Measurements from ENCODE around the gene RBM15B. TPM values are rescaled to one million over a fixed set of nuclear protein-coding genes. Genes with fewer than 3 reads are reported as not detected.

RBM15B gene
- total RNA-seq, 1 experiment from 2014 or later = 30.9 TPM

DNA sequence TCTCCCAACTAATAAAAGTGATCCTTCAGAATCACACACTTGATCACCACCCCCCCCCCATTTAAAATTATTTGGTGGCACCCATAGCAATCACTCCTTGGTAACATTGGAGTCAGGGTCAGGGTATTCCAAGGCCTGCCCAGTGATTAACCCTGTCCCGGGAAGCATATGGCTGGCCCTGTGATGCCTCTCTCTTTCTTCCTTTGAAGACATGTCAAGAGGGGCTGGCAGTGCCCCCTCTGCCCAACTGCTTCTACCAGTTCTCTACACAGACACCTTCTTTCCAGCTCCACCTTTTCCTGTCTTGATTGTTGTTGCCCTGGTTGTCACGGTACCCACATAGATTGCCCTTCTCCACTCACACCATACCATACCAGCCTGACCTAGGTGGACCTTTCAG is 36.9 kb upstream of the RBM15B start:
- Histone ChIP-seq H3K4me1 (ENCODE audit: control insufficient read depth, insufficient read depth, low read length) (no peaks in the 10 kb centered on the region), H3K27ac (ENCODE audit: low read length) (no peak overlapping the region), H3K4me3 (ENCODE audit: low read depth in 2 of 2, low read length in 2 of 2) (no peak overlapping the region), H3K36me3 (ENCODE audit: control insufficient read depth, insufficient read depth, low read length) (no peaks in the 10 kb centered on the region), H3K9me3 (ENCODE audit: control insufficient read depth, insufficient read depth, low read depth, low read length) (no peaks in the 10 kb centered on the region), H3K27me3 (ENCODE audit: control insufficient read depth, insufficient read depth, low read length) (no peaks in the 10 kb centered on the region)
- intact Hi-C loops (cut with micrococcal nuclease; ENCODE audit: unreplicated experiment) (no loop called here), in situ Hi-C loops (cut with HindIII; ENCODE audit: low pct_unique_long_range_greater_than_20kb, low sequenced_read_pairs) (no loop called here)
- ChIA-PET CTCF (no interaction called here), POLR2A (no interaction called here)
- no peak for TF ChIP-seq POLR2AphosphoS5 (IDR thresholded peaks at IDR 0.05; ENCODE audit: low read depth, low read length)
- TF ChIP-seq SIN3A (IDR thresholded peaks at IDR 0.05; ENCODE audit: borderline replicate concordance, insufficient read depth, low read depth, low read length) = no peak
- TF ChIP-seq, protein P1, sequence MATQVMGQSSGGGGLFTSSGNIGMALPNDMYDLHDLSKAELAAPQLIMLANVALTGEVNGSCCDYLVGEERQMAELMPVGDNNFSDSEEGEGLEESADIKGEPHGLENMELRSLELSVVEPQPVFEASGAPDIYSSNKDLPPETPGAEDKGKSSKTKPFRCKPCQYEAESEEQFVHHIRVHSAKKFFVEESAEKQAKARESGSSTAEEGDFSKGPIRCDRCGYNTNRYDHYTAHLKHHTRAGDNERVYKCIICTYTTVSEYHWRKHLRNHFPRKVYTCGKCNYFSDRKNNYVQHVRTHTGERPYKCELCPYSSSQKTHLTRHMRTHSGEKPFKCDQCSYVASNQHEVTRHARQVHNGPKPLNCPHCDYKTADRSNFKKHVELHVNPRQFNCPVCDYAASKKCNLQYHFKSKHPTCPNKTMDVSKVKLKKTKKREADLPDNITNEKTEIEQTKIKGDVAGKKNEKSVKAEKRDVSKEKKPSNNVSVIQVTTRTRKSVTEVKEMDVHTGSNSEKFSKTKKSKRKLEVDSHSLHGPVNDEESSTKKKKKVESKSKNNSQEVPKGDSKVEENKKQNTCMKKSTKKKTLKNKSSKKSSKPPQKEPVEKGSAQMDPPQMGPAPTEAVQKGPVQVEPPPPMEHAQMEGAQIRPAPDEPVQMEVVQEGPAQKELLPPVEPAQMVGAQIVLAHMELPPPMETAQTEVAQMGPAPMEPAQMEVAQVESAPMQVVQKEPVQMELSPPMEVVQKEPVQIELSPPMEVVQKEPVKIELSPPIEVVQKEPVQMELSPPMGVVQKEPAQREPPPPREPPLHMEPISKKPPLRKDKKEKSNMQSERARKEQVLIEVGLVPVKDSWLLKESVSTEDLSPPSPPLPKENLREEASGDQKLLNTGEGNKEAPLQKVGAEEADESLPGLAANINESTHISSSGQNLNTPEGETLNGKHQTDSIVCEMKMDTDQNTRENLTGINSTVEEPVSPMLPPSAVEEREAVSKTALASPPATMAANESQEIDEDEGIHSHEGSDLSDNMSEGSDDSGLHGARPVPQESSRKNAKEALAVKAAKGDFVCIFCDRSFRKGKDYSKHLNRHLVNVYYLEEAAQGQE (IDR thresholded peaks at IDR 0.05; ENCODE audit: insufficient read depth in 1 of 2, low read depth in 2 of 2, low read length in 1 of 2) = no peak
- TF ChIP-seq TCF7L2 (IDR thresholded peaks at IDR 0.05; ENCODE audit: low read depth, low read length) = no peak
- TF ChIP-seq, protein P2, sequence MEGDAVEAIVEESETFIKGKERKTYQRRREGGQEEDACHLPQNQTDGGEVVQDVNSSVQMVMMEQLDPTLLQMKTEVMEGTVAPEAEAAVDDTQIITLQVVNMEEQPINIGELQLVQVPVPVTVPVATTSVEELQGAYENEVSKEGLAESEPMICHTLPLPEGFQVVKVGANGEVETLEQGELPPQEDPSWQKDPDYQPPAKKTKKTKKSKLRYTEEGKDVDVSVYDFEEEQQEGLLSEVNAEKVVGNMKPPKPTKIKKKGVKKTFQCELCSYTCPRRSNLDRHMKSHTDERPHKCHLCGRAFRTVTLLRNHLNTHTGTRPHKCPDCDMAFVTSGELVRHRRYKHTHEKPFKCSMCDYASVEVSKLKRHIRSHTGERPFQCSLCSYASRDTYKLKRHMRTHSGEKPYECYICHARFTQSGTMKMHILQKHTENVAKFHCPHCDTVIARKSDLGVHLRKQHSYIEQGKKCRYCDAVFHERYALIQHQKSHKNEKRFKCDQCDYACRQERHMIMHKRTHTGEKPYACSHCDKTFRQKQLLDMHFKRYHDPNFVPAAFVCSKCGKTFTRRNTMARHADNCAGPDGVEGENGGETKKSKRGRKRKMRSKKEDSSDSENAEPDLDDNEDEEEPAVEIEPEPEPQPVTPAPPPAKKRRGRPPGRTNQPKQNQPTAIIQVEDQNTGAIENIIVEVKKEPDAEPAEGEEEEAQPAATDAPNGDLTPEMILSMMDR (IDR thresholded peaks at IDR 0.05) = no peak
- BruUV-seq (replicated peaks) = no TSS peak
- DNase-seq (ENCODE audit: low read depth, low spot score) (no peak), ATAC-seq (no peak)

DNA sequence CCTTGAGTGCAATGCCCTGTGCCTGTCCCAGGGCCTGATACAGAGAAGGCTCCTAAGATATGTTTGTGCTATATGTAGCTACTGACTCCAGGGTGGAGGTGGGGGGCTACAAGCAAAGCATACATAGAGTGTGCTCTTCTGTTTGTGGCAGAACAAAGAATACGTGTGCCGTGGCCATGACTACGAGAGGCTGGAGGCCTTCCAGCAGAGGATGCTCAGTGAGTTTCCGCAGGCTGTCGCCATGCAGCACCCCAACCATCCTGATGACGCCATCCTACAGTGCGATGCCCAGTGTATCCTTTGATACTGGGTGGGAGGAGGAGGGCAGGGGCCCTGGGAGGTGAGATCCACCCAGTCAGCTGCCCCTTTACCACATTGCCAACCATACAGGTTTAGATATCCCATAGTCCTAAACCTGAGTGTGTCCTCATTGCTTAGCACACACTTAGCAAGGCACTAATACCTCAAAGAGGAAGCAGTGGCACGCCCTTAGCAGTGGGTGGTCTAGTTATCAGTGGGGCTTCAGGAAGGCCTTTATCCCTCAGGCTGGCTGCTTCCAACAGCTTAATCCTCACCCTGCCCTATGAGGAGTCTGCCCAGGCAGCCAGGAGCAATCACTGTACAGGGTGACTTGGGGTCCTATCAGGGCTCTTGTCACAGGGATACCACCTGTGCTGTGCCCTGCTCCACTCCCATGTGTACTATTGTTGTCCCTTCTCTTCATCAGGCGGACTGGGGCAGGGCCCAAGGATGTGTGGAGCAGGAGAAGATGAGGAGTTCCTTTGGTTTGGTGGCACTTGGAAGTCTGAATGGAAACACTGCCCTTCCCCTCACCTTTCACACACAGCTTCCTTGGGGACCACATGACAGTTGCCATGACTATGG is 36.1 kb upstream of the RBM15B start:
- no peaks in the 10 kb centered on the region for H3K36me3 ChIP-seq (ENCODE audit: control insufficient read depth, insufficient read depth, low read length)
- CTCF ChIA-PET = no interaction called here
- ATAC-seq (no peak), DNase-seq (ENCODE audit: low read depth, low spot score) (no peak)
- POLR2A ChIA-PET = no interaction called here
- H3K4me1 ChIP-seq (ENCODE audit: control insufficient read depth, insufficient read depth, low read length) = no peaks in the 10 kb centered on the region
- no peaks in the 10 kb centered on the region for H3K9me3 ChIP-seq (ENCODE audit: control insufficient read depth, insufficient read depth, low read depth, low read length)
- intact Hi-C loops (cut with micrococcal nuclease; ENCODE audit: unreplicated experiment) = no loop called here
- H3K4me3 ChIP-seq (ENCODE audit: low read depth in 2 of 2, low read length in 2 of 2) = no peak overlapping the region
- in situ Hi-C loops (cut with HindIII; ENCODE audit: low pct_unique_long_range_greater_than_20kb, low sequenced_read_pairs) = no loop called here
- no peak for TF ChIP-seq SIN3A (IDR thresholded peaks at IDR 0.05; ENCODE audit: borderline replicate concordance, insufficient read depth, low read depth, low read length)
- H3K27ac ChIP-seq (ENCODE audit: low read length) = no peak overlapping the region
- H3K27me3 ChIP-seq (ENCODE audit: control insufficient read depth, insufficient read depth, low read length) = no peaks in the 10 kb centered on the region
- BruUV-seq (replicated peaks) = no TSS peak

DNA sequence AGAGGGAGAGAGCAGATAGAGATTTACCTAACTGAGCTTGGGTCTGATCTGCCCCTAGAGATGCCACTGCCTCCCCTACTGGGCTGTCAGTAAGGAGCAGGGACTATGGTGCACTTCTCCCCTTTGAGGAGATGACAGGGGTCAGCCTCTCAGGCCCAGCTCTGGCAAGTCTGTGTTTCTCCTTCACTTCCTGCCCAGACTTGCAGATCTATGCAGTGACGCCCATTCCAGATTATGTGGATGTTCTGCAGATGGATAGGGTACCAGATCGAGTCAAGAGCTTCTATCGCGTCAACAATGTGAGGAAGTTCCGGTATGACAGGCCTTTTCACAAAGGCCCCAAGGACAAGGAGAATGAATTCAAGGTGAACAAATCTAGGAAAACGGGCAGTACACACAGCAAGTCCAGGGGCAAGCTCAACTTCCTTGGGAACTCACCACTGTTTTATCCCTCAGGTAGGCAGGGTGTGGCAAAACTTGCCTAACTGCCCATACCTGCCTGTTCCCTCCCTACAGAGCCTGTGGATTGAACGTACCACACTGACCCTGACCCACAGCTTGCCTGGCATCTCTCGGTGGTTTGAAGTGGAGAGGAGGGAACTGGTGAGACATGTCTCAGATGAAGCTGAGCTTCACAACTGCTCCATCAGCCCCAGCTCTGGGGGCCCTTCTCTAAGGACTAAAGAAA is 35.0 kb upstream of the RBM15B start:
- Histone ChIP-seq H3K4me1 (ENCODE audit: control insufficient read depth, insufficient read depth, low read length) (no peaks in the 10 kb centered on the region), H3K27me3 (ENCODE audit: control insufficient read depth, insufficient read depth, low read length) (no peaks in the 10 kb centered on the region), H3K4me3 (ENCODE audit: low read depth in 2 of 2, low read length in 2 of 2) (no peak overlapping the region), H3K9me3 (ENCODE audit: control insufficient read depth, insufficient read depth, low read depth, low read length) (no peaks in the 10 kb centered on the region), H3K27ac (ENCODE audit: low read length) (no peak overlapping the region), H3K36me3 (ENCODE audit: control insufficient read depth, insufficient read depth, low read length) (no peaks in the 10 kb centered on the region)
- in situ Hi-C loops (cut with HindIII; ENCODE audit: low pct_unique_long_range_greater_than_20kb, low sequenced_read_pairs) = no loop called here
- TF ChIP-seq SIN3A (IDR thresholded peaks at IDR 0.05; ENCODE audit: borderline replicate concordance, insufficient read depth, low read depth, low read length) (no peak), POLR2AphosphoS5 (IDR thresholded peaks at IDR 0.05; ENCODE audit: low read depth, low read length) (no peak)
- TF ChIP-seq, protein P1 (IDR thresholded peaks at IDR 0.05; ENCODE audit: insufficient read depth in 1 of 2, low read depth in 2 of 2, low read length in 1 of 2) = no peak
- ATAC-seq (no peak), DNase-seq (ENCODE audit: low read depth, low spot score) (no peak)
- POLR2A ChIA-PET = no interaction called here
- CTCF ChIA-PET = no interaction called here
- BruUV-seq (replicated peaks) = no TSS peak
- intact Hi-C loops (cut with micrococcal nuclease; ENCODE audit: unreplicated experiment) = no loop called here

Data from Panc1 (cell line).